Stimulated activated CD8-positive, alpha-beta memory T cell treated with anti-CD3 and anti-CD28 coated beads, Interleukin-12 subunit alpha, Interleukin-12 subunit beta, amount 100 ng/mL, for 24 hours (primary cell): ENCODE results near the gene BMERB1.
"Not testable (repeated sequence)": the region's sequence is repeated elsewhere in the genome, so short reads cannot be mapped to it uniquely, and the experiment has no call there.

Source experiments
- DNase-seq: peaks from one replicate; pipeline ENCODE4 v3.0.0-alpha.2; 2020; ENCODE audit errors: extremely low read depth

BMERB1 gene

DNA sequence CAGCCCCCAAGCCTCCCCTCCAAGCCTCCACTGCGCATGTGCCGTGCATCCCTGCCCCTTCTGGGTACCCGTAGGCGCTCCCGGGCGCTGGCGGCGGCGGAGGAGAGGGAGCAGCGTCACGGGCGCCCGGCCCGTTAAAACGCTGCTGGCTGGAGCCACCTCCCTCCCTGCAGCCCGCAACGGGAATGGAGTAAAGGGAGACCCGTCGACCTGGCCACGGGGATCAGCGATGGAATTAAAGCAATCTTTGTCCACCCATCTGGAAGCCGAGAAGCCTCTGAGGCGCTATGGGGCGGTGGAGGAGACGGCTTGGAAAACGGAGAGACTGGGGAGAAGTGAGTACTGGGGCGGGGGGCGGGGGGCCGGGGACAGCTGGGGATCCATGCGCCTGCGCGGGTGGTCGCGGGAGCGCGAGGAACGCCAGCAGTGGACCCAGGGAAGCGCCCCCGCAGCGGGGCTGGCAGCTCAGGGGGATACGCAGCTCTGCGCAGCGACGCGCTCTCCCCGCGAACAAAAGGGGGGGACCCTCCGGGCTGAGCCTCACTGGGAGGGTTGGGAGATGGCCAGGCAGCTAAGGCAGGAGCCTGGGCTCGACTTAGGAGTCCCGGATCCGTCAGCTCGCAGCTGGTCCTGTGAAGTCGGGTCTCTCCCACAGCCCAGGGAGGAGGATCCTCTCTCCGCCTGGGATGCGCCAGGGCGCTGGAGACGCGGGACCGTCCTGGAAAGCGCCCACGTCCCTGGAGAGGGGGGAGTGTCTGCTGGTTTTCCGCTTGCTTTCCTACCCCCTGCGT is at the start of gene BMERB1:
BMERB1 (plus strand) TSS at position 164 of the 791 bp plus-strand sequence; CDS start at position 230, 66 bp downstream.
- DNase-seq, result peak; percentile 44

DNA sequence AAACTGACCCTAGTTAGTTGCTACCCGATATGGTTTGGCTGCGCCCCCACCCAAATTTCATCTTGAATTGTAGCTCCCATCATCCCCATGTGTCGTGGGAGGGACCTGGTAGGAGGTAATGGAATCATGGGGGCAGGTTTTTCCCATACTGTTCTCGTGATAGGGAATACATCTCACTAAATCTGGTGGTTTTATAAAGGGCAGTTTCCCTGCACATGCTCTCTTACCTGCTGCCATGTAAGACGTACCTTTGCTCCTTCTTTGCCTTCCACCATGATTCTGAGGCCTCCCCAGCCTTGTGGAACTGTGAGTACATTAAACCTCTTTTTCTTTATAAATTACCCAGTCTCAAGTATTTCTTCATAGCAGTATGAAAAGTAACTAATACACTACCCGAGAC is 46.3 kb upstream of the BMERB1 start:
- DNase-seq, result not testable (repeated sequence)

DNA sequence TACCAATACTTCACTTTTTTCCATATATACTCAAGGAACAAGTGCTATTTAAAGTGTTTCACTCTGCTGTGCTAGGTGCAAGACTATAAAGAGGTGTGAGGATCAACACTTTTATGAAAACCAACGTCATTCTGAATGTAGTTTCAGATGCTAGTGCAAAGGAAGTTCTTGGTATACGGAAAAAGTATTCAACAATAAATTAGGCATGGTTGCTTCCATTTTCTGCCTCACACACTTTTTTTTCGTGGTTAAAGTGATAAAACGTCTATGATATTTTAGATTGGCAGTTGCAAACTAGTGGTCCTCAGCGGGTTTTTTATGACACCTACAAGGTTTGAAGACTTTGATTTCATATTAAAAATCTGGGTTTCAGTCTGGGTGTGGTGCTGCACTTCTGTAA is 44.5 kb upstream of the BMERB1 start:
- DNase-seq, result not testable (repeated sequence)

DNA sequence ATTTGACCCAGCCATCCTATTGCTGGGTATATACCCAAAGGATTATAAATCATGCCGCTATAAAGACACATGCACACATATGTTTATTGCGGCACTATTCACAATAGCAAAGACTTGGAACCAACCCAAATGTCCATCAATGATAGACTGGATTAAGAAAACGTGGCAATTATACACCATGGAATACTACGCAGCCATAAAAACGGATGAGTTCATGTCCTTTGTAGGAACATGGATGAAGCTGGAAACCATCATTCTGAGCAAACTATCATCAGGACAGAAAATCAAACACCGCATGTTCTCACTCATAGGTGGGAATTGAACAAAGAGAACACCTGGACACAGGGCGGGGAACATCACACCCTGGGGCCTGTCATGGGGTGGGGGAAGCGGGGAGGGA is 41.4 kb upstream of the BMERB1 start:
- not testable (repeated sequence) for DNase-seq

DNA sequence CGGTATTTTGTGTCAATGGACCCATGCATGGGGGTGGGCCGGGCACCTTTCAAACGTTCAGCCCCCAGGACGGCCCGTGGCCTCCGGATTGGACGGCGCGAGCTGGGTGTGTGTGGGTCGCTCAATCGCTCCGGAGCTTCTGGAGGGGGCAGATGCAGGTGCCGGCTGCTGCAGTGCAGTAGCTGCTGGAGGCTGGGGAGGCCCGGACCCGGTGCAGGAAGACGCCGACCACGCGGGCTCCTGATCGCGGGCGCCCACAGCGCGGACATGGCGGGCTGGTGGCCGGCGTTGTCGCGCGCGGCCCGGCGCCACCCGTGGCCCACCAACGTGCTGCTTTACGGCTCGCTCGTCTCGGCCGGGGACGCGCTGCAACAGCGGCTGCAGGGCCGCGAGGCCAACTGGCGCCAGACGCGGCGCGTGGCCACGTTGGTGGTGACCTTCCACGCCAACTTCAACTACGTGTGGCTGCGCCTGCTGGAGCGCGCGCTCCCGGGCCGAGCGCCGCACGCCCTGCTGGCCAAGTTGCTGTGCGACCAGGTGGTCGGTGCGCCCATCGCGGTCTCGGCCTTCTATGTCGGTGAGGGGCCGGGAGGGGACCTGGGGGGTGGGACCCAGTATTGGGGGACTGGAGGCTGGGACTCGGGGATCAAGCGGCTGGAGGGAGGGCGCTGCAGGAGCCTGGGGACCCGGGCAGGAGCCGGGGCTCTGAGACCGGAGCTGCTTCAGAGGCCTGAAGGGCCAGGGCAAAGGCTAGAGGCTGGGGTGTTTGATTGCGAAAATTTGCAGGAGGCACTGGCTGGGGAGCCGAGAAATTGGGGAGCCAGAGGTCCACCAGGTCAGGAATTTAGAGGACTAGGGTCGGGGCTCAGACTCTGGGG is 38.5 kb upstream of the BMERB1 start, which contains the start of gene MPV17L:
MPV17L (plus strand) TSS at position 124 of the 878 bp plus-strand sequence; CDS start at position 268, 144 bp downstream.
- not testable (repeated sequence) for DNase-seq

DNA sequence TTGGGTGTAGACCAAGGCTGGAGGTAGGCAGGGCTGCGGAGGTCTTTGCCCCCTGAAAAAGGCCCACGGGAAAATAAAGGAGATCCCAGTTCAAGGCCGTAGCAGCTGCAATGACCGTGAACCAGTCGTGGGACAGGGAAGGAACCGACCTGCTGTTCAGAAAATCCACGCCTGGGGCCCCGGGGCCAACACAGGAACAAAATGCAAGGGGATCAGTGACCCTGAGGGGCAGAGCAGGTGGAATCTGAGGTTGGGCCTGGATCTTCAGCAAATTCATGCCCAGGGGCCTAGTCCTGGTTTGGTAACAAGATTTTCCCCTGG is 37.9 kb upstream of the BMERB1 start:
- not testable (repeated sequence) for DNase-seq

DNA sequence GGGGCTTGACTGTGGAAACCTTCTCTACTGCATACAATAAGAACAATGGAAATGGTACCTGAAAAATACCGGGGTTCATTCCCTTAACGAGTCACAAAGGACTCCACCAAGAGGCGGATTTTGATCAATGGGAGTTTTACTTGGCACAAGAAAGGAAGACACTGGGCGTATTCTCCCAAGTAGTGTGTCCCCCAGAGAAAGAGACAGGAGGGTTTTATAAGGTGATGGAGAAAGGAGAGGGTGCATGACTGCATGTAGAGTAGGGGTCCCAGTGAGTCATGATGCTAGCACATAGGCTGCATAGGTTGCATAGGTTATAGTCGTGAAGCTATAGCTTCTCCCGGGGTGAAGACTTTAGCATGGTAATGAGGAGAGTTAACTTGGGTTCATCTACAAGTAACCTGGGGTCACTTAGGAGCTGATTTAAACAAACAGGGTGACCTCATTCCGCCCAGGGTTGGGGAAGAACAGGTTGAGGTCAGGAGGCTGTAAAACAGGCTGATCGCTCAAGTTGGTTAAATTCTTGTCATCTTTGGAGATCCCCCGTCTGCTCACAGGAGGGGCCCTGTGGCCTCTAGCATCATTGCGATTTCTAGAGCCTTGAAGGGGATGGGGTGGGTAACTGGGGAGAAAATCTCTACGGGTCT is 37.3 kb upstream of the BMERB1 start:
- DNase-seq, result no peak

DNA sequence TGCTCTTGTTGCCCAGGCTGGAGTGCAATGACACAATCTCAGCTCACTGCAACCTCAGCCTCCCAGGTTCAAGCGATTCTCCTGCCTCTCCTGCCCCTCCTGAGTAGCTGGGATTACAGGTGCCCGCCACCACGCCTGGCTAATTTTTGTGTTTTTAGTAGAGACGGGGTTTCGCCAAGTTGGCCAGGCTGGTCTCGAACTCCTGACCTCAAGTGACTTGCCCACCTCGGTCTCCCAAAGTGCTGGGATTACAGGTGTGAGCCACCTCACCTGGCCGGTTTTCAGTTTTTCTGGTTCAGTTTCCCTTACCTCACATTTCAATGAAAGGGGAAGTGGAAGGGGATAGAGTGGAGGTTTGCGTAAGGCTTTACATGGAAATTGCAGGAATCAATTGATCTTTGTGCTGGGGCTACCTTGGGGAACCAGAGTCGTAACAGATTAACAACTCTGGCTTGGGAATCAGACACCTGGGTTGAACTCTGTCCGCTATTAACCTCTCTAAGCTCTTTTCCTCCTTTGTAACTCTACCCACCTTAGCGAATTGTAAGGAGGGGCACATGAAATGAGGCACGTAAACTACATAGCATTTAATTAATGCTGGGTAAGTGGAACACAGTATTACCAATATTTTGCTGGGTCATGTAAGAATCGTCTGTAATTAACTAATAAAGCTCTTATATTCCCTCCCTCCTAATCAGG is 35.6 kb upstream of the BMERB1 start:
- DNase-seq, result no peak

DNA sequence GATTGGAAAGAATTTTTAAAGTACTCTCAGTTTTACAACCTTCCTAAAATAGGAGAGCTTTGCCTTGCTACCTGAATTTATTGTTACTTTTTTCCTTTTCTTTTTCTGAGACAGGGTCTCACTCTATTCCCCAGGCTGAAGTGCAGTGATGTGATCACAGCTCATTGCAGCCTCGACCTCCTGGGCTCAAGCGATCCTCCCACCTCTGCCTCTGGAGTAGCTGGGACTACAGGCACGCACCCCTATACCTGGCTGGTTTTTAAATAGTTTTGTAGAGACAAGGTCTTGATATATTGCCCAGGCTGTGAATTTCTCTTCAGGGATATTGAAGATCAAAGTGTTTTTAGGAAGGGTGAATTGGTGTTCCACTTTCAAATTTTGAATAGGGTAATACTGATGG is 35.1 kb upstream of the BMERB1 start:
- DNase-seq, result no peak

DNA sequence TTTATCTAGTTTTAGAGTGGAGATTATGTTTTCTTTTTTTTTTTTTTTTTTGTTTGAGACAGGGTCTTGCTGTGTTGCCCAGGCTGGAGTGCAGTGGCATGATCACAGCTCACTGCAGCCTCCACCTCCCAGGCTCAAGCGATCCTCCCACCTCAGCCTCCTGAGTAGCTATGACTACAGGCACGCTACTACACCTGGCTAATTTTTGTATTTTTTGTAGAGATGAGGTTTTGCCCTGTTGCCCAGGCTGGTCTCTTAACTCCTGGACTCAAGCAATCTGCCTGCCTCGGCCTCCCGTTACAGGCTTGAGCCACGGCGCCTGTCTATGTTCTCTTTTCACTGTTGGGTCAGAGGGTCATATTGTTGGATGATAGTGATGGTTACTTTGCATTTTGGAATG is 34.1 kb upstream of the BMERB1 start:
- DNase-seq, result not testable (repeated sequence)

DNA sequence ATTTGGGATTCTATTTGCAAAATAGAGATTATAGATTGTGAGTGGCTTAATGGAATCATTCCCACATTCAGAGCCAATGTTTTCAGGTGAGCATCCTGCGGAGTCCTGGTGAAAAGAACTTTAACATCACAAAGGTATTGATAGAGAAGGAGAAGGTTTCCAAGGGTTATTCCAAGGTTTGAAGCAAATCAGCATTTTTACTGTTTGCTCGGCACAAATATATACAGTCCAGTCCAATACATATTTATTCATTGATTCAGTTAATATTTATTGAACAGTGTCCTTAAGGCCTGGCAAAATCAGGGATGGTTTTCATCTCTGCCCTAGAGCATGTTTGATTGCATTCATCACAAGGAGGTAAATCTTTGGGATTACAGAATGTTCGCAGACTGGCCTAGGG is 32.4 kb upstream of the BMERB1 start:
- no peak for DNase-seq

DNA sequence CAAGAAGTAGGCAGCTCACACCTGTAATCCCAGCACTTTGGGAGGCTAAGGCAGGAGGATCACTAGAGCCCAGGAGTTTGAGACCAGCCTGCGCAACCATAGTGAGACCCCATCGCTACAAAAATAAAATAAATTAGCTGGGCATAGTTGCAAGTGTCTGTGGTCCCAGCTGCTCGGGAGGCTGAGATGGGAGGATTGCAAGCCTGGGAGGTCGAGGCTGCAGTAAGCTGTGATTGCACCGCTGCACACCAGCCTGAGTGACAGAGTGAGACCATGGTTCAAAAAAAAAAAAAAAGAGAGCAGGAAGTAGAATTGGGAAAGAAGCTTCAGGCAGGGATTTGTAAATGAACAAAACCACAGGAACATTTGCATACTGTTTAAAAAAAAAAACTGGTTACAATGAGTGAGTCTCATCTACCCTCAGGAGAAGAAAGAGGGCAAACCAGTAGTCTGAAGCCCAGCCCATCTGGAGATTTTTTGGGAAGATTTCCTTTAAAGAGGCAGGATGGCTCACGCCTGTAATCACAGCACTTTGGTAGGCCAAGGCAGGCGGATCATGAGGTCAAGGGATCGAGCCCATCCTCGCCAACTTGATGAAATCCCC is 30.9 kb upstream of the BMERB1 start:
- no peak for DNase-seq

DNA sequence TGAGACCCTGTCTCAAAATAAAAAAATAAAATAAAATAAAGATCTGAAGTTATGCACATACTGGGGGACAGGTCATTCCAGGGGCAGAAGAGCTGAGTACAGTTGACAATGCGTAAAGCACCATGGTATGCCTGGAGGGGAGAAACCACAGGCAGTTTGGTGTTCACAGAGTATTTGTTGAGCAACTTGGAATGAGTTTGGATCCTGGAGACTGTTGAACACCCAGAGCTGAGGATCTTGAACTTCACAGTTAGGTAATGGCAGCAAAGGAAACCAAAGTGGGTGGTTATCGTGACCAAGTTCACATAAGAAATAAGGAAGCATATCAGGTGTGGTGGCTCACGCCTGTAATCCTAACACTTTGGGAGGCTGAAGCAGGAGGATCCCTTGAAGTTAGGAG is 30.3 kb upstream of the BMERB1 start:
- DNase-seq, result not testable (repeated sequence)

DNA sequence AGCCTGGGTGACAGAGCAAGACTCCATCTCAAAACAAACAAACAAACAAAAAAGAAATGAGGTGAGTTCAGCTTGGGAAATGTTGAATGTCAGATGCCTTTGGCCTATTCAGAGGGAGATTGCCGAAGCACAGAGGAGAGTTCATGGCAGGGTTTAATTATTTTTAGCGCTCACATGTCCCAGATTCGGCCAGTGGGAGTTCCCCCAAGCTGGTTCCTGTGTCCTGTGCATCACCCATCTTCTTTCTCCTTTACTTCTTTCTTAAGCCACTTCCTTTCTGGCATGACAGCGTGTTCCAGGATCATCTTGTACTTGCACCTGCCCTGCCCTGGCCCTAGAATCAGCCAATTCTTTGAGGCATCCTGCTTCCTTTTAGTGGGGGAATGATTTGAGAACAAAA is 29.6 kb upstream of the BMERB1 start:
- DNase-seq, result no peak

DNA sequence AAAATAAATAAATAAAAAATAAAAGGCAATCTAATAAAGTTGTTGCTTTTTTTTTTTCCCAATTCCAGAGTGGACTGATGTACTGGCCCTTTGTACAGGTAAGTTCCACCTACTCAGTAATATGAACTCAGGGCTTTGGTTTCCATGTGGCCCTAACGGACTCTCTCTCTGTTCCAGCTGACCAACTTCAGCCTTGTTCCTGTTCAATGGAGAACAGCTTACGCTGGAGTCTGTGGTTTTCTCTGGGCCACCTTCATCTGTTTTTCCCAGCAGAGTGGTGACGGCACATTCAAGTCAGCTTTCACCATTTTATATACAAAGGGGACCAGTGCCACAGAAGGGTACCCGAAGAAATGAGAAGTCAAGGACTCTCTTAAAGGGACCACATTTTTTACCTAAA is 26.6 kb upstream of the BMERB1 start:
- DNase-seq, result not testable (repeated sequence)

DNA sequence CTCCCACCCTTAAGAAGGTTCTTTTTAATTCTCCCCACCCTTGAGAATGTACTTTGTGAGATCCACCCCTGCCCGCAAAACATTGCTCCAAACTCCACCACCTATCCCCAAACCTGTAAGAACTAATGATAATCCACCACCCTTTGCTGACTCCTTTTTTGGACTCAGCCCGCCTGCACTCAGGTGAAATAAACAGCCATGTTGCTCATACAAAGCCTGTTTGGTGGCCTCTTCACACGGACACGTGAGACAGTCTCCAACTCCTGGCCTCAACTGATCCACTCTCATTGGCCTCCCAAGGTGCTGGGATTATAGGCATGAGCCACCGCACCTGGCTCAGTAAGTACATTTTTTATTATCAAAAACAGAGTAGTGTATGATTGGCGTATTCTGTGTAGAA is 24.9 kb upstream of the BMERB1 start:
- DNase-seq, result not testable (repeated sequence)

DNA sequence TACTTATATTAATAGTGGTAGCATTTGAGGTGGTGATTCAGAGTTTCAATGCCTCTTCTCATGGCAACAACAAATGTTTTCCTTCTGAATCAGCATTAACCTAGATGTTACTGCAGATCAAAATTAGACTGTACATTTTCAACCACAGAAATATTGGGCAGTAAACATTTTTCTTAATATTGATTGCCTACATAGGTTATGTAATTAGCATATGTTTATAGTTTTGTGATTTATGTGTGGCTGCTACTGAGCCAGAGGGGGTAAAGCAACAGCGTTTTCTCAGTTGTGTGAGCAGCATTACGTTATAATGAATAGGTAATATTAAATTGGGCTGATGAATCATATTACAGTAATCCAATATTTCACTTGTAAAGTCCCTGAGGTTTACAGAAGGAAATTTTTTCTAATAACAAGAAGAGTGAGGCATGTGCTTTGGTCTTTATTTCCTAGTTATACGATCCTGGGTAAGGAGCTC is 18.8 kb upstream of the BMERB1 start:
- DNase-seq, result no peak

DNA sequence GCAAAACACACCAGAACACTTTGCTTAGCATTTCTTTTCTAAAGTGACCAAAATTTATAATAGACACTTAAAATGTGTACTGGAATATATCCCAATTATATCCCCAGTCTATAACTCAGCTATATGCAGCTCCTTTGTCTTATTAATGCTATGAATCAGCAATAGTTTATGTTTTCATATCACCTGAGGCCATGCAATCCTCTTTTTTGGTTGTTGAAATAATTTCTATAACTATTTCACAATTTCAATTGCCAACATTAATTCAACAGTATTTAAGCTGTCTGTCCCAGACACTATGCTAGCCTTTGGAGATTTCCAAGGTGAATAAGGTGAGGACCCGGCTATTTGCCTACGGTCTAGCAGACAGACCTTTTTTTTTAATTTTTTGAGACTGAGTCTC is 17.2 kb upstream of the BMERB1 start:
- DNase-seq, result no peak

DNA sequence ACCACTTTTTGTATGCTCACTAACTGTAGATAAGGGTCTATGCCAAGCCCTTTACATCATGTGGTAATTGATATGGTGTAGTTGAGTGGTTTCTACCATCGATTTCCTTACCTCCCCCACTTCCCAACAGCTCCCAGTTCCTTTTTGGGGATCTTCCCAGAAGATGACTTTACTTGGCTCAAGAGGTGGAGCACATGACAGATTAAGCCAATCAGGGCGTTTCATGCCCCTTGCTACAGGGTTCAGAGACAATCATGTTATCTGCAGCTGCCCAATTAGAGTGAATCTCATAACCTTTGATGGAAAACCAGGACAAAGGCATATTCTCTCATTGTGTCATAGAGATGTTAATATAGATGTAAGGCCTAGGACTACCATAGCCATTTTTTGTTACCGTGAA is 16.2 kb upstream of the BMERB1 start:
- DNase-seq, result no peak

DNA sequence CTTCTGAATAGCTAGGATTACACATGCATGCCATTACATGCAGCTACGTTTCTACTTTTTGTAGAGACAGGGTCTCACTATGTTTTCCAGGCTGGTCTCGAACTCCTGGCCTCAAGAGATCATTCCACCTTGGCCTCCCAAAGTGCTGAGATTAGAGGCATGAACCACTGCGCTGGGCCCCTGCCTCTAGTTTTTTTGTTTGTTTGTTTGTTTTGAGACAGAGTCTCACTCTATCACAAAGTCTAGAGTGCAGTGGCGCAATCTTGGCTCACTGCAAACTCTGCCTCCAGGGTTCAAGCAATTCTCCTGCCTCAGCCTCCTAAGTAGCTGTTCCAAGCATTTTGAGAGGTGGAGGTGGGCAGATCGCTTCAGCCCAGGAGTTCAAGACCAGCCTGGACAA is 12.7 kb upstream of the BMERB1 start:
- DNase-seq, result not testable (repeated sequence)

DNA sequence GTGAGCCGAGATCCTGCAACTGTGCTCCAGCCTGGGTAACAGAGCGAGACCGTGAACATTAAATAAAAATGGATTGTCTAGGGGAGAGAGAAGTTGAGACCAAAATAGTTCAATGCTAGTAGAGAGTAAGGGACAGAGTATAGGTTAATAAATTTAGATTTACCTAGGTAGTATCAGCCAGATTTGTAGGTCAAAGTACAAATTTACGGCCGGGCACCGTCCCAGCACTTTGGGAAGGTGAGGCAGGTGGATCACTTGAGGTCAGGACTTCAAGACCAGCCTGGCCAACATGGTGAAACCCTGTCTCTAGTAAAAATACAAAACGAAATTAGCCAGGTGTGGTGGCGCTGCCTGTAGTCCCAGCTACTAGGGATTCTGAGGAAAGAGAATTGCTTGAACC is 12.2 kb upstream of the BMERB1 start:
- DNase-seq, result no peak
